ENCODE measurements around the gene ZNRF4. TPM values are rescaled to one million over a fixed set of nuclear protein-coding genes. Genes with fewer than 3 reads are reported as not detected.
A peak's percentile ranks its signal among the peaks of the same experiment; 100 is the strongest.
"Not testable (repeated sequence)": the region's sequence is repeated elsewhere in the genome, so short reads cannot be mapped to it uniquely, and the experiment has no call there.

The ZNRF4 gene
- total RNA-seq, 1 experiment from 2014 or later: not detected

- no peak for DNase-seq (ENCODE audit: low spot score)
Observed at GRCh38 chr19:5477451-5478215, 22.4 kb downstream of the ZNRF4 start.

- no peak for DNase-seq (ENCODE audit: low spot score)
Observed at GRCh38 chr19:5478241-5478924, 23.2 kb downstream of the ZNRF4 start.

GRCh38 chr19:5478925-5479588, 23.8 kb downstream of the ZNRF4 start:
- DNase-seq (ENCODE audit: low spot score): no peak

DNA sequence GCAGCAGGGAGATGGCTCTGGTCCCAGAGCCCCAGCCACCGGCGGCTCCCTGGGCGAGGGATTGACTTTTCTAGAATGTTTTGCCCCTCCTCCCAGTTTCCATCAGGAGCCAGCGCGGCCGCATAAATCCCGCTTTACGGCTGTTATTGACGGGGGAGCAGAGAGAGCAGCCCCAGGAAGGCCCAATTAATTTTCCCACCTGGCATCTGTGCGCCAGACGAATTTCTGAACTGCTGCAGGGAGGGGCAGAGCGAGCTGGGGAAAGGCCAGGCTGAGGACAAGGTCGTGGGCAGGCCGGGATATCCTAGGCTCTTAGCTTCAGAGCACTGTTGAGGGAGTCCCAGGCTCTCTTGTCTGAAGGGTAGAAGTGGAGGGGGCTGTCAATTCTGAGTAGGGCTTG, 24.7 kb downstream of the ZNRF4 start:
- no peak for DNase-seq (ENCODE audit: low spot score)

GRCh38 chr19:5480427-5480836, 25.2 kb downstream of the ZNRF4 start:
- DNase-seq (ENCODE audit: low spot score): peak; percentile 27

DNA sequence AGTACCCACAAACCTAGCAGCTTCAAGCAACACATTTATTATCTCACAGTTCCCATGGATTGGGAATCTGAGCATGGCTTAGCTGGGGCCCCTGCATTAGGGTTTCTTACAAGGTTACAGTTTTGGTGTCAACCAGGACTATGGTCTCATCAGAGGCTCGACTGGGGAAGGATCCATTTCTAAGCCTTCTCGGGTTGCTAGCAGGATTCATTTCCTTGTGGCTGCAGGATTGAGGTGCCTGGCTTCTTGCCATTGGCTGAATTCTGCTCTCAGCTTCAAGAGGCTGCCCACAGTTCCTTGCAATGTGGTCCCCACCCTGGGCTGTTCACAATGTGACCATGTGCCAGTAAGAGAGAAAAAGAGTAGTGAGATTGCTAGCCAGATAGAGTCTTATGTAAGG, 26.7 kb downstream of the ZNRF4 start:
- no peak for DNase-seq (ENCODE audit: low spot score)

DNA sequence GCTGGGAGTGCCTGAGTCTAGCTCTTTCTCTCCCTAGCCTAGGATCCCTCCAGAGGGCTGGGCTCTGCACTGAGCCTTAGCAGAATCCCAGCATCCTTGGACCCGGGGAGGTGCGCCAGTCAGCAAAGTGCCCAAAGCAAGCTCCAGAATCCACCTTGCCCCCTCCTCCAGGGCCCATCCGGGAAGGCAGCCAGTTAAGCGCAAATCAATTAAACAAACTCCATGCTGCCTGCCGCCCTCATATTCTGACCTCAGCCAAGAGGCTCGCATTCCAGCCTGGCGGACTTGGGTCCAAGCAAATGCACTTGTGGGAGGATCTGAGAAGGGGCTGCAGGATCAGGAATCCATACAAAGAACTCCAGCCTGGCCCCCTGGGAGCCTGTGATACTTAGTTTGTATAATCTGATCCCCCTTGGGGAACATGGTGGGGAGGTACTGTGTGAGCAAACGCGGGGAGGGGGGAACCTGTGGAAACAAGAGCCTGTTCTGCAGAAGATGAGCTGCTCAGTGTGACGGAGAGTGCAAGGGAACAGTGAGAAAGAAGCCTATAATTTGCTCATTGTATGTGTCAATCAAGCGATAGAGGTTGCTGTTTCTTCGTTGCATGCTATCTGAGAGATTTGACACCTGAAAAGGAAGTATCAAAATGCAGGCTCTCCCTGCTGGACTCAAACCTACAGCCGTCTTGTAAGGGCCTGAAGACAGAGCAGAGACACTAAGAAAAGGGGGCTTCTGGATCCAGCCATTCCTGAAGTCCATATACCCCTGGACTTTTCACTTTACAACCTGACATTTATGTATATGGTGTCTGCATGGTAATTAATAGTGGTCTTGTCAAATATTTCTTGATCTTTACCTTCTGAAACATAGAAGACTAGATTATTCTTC, 29.4 kb downstream of the ZNRF4 start:
- no peak for DNase-seq (ENCODE audit: low spot score)

DNA sequence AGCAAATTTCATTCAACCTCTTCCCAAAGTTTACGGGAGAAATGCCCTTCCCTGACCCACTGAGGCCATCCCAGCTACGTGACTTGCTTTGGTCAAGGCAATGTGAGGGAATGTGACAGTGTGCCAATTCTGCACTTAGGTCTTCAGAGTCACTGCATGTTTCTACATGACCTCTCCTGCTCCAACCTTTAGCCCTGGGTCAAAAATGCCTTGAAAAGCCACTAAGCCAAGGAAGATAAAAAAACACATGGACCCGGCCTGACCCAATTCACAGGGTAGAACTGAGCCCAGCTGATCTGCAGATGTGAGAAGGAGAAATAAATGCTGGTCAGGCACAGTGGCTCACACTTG, 30.0 kb downstream of the ZNRF4 start:
- DNase-seq (ENCODE audit: low spot score): no peak

DNA sequence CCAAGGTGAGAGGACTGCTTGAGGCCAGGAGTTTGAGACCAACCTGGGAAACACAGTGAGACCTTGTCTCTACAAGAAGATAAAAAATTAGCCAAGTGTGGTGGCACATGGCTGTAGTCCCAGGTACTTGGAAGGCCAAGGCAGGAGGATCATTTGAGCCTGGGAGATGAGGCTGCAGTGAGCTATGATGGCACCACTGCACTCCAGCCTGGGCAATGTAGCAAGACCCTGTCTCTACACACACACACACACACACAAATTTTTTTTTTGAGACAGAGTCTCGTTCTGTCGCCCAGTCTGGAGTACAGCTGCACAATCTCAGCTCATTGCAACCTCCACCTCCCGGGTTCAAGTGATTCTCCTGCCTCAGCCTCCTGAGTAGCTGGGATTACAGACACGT, 30.4 kb downstream of the ZNRF4 start:
- not testable (repeated sequence) for DNase-seq (ENCODE audit: low spot score)

DNA sequence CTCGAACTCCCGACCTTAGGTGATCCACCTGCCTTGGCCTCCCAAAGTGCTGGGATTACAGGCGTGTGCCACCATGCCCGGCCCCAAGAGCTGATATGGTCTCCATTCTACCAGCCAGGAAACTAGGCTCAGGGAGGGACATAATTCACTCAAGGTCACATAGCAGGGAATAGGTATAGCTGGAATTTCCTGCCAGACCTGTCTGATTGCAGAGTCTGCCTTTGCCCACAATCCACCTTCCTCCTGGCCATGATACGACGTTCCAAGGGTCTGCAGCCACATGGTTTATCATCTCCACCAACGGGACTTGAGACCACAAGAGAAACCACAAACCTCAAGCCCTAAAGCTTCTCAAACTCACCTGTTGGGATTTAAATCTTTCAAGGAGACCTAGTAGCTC, 32.0 kb downstream of the ZNRF4 start:
- DNase-seq (ENCODE audit: low spot score): peak; percentile 43

GRCh38 chr19:5489551-5489950, 34.3 kb downstream of the ZNRF4 start:
- no peak for DNase-seq (ENCODE audit: low spot score)

- no peak for DNase-seq (ENCODE audit: low spot score)
Observed at GRCh38 chr19:5491565-5491964, 36.3 kb downstream of the ZNRF4 start.

DNA sequence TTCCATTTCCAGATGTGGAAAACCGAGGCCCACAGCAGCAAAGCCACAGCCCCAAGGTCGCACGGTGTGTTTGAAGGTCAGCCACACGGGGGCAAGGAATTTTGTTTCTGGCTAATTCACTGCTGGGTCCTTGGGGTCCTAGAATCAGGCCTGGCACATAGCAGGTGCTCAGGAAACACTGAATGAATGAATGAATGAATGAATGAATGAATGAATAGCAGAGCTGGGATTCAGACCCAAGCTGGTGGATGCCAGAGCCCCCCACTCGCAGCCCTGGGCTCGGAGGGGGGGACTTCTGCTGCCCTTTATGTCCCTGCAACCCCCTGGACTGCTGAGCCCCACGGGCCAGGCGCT, 37.0 kb downstream of the ZNRF4 start:
- no peak for DNase-seq (ENCODE audit: low spot score)

DNA sequence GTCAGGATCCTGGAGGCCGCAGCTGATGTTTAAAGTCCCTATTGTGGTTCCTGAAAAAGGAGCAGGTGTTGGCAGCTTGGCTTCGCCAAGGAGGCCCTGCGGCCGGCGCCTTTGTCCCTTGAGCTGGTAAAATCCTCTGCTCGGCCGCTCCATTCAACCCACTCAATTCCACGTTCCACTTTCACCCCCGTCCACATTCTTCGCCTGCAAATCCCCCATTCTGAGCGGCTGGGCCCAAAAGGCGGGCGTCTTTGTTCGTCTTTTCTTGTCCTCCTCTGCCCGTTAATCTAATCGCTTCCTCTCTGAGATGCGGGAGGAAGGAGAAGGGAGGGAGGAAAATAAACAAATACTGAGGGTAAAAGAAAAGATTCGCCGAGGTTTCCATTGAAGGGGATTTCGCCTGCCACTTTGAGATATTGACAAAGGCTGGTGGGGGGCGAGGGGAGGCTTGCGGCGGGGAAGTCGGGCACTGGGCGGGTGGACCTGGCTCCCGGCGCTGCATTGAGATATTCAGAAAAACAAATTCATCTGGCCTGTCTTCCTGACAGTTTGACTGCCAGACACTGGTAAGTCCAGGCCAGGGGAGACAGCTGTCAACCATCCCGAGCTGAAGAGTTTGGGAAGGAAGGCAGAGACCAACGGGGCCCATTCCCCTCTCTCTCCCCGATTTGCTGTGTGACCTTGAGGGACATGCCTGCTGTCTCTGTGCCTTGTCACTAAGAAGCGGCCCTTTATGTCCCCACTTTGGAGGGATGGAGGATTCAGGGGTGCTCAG, 37.6 kb downstream of the ZNRF4 start:
- DNase-seq (ENCODE audit: low spot score): no peak

DNA sequence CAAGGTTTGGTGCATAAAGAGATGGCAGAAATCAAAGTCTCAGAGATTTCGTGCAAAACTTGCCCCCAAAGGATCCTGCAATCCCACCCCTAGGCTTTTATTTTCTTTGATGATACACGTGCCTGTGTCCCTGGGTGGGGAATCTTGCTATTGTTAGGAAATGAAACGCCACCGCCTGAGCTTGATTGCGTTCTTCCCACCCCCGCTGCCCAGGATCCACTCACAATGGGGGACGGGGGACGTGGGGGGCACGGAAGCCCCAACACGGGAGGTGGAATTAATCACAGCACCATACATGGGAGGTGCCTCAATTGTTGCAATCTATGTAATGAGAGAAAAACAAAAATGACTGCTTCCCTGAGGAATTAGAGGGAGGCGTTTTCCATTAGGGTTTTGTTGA, 39.6 kb downstream of the ZNRF4 start:
- DNase-seq (ENCODE audit: low spot score): no peak

DNA sequence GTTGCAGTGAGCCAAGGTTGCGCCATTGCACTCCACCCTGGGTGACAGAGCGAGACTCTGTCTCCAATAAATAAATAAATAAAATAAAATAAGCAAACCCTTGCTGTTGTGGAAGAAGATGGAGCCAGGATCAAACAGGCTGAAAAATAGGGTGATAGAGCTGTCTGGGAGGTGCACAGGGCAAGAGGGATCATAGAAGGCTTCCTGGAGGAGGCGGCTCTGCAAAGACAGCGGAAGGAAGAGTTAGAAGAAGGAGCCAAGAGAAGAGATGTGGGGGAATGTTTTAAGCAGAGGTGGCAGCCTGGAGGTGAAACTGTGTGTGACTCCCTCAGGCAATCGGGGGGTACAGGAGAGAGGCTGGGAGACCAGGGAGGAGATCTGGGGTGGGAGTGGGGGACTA, 40.6 kb downstream of the ZNRF4 start:
- DNase-seq (ENCODE audit: low spot score): no peak

DNA sequence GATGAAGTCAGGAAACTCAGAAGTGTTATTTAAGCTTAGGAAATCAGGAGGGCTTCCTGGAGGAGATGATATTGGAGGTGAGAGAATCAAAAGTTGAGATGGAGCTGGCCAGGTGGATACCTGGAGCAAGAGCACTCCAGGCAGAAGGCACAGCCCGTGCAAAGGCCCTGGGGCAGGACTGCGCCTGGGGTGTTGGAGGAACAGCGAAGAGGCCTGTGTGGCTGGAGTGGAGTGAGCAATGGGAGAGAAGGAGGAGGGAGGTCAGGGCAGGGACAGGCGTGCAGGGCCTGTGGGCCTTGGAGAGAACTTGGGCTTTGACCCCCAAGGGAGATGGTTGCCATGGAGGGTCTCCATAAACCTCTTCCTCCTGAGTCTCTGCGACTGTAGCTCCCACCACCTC, 42.1 kb downstream of the ZNRF4 start:
- no peak for DNase-seq (ENCODE audit: low spot score)

DNA sequence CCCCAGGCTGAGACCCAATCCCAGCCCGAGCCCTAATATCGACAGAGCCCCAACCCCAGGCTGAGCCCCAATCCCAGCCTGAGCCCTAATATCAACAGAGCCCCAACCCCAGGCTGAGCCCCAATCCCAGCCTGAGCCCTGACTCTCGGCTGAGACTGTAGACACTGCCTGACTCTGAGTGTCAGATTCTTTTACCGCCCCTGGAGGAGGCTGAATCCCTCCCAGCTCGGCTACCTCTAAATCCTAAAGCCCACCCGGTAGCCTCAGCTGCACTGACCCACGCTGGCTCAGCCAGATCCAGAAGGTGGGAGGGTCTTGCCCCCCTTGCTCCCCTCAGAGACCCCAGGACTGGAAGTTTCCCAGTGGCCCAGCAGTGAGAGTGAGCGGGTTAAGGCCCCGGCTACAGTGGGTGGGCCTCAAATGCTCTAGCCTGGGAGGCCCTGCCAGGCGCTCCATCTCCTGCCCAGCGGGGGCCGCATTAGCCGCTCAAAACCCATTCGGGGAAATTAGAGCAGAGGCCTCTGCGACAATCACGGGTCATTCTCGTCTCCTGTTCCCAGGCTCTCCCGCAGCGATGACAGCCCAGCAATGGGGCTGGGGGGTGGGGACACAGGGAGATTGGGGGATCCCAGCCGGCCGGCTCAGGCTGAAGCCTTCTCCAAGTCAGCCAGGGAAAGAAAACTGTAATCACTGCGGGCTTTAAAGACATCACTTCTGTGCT, 43.8 kb downstream of the ZNRF4 start:
- DNase-seq (ENCODE audit: low spot score): no peak

- no peak for DNase-seq (ENCODE audit: low spot score)
Observed at GRCh38 chr19:5501907-5502306, 46.7 kb downstream of the ZNRF4 start.

DNA sequence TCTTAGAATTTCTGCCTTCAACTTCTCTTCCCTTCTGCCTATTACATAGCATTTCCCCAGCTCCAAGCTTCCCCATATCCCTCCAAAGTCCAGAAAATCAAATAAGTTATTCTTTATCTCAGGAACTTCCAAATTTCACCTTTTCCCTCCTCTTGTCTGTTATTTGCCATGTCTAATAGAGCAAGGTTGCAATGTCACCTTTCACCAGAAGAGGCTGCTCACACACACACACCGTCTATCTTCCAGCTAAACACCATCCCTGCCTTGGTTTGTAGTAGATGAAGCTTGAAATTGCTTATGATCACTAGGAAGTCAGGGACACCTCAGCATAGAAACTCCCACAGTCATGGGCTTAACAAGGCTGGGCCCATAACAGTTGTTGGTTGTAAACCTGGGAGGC, 48.4 kb downstream of the ZNRF4 start:
- no peak for DNase-seq (ENCODE audit: low spot score)

DNA sequence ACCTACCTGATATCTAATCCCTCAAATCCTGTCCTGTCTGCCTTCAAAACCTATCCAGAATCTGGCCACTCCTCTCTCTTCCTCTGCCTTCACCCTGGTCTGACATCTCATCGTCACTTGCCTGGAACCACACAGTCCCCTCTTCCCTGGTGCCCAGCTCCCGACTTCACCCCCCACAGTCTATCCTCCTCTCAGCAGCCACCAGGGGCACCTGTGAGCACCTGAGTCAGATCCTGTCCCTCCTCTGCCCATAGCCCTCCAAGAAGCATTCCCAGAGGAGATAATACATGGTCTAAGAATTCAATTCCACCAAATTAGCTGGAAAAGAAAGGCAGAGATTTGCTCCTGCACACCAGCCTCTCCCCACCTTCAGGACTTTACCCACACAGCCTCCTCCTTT, 48.9 kb downstream of the ZNRF4 start:
- no peak for DNase-seq (ENCODE audit: low spot score)
